NCI-H446 treated with DMSO at 0.1 percent for 48 hours (cell line): ENCODE measurements around the gene PHACTR1.
"Not testable (repeated sequence)": the region's sequence is repeated elsewhere in the genome, so short reads cannot be mapped to it uniquely, and the experiment has no call there.

ENCODE experiments used
- DNase-seq: peaks from one replicate; lab custom pipeline; 2025; lab: John Stamatoyannopoulos, UW

Gene PHACTR1

GRCh38 chr6:13159822-13160221 is 443.3 kb downstream of the PHACTR1 start:
- DNase-seq: not testable (repeated sequence)

GRCh38 chr6:13163161-13163944 is 446.8 kb downstream of the PHACTR1 start:
- DNase-seq: no peak

DNA sequence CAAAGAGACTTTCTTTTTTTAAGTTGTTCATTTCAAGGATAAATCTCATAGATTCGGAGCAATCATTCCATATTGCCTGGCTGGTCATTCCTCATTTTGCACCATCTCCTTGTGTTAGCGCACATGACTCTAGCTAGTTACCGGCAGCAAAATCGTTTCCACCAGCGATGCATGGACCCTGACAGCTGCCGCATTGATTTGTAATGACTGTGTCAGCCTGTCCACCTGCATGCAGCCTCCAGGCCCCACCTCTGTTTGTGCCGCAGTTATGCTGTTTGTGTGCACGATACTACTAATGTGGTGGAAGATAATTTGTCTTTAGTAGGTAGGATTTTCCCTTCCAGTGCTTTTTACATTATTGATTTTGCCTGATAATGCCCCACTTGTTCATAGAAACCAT is 447.7 kb downstream of the PHACTR1 start:
- DNase-seq: no peak

- no peak for DNase-seq
Measured at GRCh38 chr6:13165502-13166172, 449.1 kb downstream of the PHACTR1 start.

DNA sequence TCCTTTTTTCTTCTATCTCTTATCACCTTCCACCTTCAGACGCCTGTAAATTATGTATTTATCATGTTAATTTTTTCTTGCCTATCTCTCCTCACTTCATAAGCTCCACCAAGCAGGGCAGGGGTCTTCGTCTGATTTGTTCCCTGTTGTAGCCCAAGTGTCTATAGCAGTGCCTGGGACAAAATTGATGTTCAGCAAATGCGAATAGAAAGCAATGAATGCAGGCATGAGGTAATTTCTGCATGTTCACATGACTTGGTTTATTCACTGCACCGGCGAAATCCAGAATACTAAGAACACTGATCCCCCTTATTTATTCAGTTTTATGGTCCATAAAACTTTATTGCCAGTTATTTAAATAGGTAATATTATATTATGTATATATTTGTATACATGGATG is 449.7 kb downstream of the PHACTR1 start:
- no peak for DNase-seq

GRCh38 chr6:13166916-13167315 is 450.3 kb downstream of the PHACTR1 start:
- no peak for DNase-seq

DNA sequence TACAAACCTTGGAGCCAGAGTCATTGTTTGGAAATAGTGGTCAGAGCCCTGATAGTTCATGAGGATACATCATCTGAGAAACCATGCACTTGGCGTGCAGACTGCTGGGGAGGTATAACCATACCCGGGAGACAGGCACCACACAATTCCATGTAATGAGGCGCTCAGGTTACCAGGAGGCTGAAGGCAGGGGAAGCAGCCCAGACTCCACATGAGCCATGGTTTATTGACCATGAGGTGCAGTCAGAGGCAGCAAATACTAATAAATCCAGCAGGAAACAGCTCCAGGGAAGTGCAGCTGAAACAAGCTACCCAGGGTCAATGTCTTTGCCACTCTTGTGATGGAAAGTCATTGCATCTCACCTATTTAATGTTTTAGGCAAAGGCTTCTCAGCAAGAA is 455.7 kb downstream of the PHACTR1 start:
- DNase-seq: no peak

DNA sequence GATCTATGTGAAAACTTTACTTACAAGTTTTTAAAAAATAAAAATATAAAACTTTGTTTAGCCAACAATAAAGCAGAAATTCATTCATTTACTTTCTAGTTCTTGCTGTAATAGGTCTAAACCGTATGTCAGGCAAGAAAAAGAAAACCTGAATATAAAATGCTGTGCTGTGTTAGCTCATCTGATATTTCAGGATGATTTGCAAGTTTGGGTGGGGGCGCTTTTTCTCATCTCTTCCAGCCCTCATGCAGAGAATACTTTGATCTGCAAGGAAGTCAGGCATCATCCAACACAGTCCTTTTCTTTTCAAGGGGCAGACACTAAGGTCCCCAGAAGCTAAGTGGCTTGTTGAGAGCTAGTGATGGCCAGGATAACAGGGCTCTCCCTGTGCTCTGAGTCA is 458.5 kb downstream of the PHACTR1 start:
- no peak for DNase-seq

DNA sequence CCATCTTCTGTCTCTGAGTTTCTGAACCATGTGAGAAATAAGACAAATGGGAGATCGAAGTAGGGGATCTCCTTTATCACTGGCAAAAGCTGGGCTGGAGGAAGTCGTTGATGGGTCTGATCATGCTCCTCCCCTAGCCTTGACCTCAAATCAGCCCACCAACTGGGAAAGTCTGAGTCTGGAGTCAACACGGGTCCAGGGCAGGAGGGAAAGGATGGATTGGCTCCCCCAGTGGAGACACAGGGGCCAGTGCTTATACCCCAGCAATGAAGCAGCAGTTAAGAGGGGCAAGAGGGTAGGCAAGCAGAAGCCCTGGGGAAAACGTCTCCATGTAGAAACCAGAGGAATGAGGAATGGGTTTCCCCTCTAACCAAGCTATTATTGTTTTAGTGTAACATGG is 459.2 kb downstream of the PHACTR1 start:
- no peak for DNase-seq

GRCh38 chr6:13177664-13178063 is 461.1 kb downstream of the PHACTR1 start:
- DNase-seq: no peak

- no peak for DNase-seq
Measured at GRCh38 chr6:13178107-13178506, 461.5 kb downstream of the PHACTR1 start.

DNA sequence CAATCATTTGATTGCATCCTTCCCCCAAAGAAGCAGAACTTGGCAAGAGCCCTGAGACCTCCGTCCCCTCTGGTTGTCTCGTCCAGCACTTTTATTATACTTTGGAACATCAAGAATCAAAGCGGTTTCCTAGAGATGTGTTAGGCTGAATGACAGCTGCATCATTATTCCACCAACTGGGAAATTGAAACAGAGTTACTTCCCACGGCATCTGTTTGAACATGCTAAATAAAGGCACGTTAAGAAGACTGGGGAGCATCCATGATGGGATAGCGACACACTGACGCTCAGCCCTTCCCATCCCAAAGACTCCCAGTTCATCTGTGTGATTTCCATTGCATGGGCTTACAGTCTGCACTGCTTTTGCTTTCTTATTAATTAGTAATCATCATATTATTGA is 464.0 kb downstream of the PHACTR1 start:
- DNase-seq: no peak

- no peak for DNase-seq
Measured at GRCh38 chr6:13181393-13181792, 464.8 kb downstream of the PHACTR1 start.

DNA sequence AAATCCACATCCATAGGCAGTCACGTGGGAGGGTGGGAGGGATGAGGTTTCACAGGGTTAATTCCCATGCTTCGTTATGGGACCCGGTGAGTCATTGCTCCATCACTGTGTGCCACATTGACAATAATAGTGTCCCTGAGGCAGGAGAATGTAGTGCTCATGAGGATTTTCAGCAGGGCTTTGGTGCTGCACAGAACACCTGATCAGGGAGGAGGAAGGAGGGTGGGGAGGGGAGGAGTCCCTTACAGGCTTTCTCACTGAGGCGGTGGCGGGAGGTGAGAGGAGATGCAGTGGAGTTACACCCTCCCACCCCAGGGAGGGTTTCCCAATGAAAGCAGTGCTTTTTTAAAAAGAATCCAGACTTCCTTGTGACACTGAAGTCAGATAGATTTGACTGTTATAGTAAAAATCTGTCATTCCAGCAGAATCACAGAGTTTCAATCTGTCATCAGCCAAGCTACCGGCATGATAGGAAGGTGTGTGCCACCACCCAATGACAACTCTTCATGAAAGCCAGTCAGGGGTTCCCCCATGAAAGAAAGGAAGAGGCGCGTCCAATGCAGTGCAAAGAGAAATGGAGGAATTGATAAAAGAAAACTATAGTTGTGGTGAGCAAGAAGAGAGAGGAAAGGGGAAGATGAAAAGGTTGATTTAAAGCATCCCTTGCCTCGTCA is 467.0 kb downstream of the PHACTR1 start:
- DNase-seq: no peak

- DNase-seq: no peak
Measured at GRCh38 chr6:13184089-13184468, 467.5 kb downstream of the PHACTR1 start.

DNA sequence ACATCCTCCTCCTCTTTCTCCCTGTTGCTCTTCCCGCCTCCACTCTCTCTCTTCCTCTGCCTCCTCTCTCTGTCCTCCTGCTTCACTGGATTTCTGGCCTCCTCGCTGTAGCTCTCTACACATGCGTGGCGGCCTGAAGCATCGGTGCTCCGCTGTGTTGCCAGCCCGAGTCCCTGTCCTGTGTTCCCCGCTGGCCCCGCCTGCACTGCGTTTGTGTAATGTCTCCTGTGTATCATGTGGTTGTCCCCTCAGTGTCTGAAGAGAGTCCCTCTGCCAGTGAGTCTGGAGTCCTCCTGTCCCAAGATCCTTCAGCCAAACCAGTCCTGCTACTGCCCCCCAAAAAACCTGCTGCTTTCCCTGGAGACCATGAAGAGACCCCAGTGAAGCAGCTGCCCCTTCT is 468.0 kb downstream of the PHACTR1 start:
- no peak for DNase-seq

DNA sequence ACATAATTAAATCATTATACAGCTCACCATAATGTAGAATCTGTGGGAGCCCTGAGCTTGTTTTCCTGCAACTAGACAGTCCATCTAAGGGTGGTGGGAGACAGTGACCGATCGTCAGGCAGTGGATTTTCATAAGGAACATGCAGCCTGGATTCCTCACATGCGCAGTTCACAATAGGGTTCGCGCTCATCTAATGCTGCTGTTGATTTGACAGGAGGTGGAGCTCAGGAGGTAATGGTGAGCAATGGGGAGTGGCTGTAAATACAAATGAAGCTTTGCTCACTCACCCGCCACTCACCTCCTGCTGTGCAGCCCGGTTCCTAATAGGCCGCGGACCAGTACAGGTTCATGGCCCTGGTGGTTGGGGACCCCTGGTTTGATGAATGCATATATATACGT is 470.3 kb downstream of the PHACTR1 start:
- no peak for DNase-seq

- DNase-seq: no peak
Measured at GRCh38 chr6:13187692-13188091, 471.1 kb downstream of the PHACTR1 start.

- DNase-seq: no peak
Measured at GRCh38 chr6:13188306-13188705, 471.7 kb downstream of the PHACTR1 start.

DNA sequence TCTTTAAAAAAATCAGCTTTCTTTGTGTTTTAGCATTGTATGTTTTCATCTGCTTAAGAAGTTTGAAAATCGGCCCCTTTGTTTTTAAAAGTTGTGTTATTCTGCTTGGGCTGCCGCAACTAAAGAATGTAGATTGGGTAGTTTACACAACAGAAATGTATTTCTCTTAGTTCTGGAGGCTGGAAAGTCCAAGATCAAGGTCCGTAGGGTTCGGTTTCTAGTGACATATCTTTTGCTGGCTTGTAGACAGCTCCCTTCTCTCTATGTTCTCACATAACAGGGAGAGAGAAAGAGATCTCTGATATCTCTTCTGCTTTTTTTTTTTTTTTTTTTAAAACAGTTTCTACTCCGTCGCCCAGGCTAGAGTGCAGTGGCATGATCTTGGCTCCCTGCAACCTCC is 473.1 kb downstream of the PHACTR1 start:
- no peak for DNase-seq

DNA sequence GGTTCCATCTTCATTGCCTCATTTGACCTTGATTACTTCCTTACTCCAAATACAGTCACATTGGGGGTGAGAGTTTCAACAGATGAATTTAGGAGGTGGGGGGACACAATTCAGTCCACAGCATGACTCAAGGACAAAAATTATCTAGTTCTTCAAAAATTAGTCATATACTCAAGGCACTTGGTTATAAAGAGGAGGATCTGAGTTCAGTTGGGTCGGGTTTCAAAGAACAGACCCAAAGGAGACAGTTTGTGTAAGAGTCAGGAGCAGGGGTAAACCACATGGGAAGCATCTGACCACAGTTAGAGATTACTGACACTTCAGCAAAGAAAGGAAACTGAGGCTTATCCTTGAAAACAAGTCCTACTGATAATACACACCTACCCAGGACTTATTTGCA is 473.8 kb downstream of the PHACTR1 start:
- no peak for DNase-seq

DNA sequence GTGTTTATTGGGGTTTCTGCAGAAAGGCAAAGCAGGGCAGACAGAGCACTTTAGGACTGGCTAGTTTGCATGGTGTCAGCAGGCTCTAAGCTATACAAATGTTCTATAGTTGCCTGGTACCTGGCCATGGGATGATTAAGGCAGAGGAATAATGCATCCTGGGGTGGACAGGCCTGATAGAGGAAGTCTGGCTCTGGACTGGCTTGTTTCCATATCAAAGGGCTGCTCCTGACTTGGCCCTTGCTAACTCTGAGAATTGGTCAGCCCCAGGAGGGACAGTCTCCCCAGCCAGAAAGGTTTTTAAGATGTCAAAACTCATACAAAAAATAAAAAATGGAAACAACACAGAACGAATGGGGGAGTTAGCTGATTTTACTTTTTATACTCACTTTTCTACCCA is 474.9 kb downstream of the PHACTR1 start:
- no peak for DNase-seq

DNA sequence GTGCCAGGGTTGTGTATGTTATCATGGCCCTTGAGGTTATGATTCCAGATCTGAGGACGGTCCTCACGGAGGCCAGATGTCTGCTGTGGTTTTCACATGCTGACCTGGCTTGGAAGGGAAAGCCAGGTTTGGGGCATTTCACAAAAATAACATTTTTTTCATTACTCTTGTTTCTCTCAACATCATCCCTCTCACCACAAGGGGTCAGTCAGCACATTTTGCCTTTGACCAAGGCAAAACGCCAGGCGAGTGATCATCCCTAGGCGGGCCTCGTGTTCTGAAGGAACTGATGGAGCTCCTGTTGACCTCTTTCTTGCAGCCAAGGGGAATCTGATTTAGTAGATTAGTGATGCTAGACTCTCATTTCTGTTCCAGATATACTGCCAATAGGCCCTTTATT is 478.3 kb downstream of the PHACTR1 start:
- DNase-seq: no peak
